Epithelial cell of esophagus (primary cell): ENCODE measurements around the gene COL13A1.
A peak's percentile ranks its signal among the peaks of the same experiment; 100 is the strongest.

Source experiments
- DNase-seq: peaks from one replicate; pipeline ENCODE4 v3.0.0; 2010; ENCODE audit warnings: low read depth
- H3K4me3 ChIP-seq: 2 replicates; pipeline ENCODE4 v1.5.1; 2011; ENCODE audit warnings: mild to moderate bottlenecking, low read length, control low read depth
- CTCF ChIP-seq: IDR thresholded peaks from 2 replicates; pipeline ENCODE4 v1.5.1; 2011; ENCODE audit warnings: low read depth, mild to moderate bottlenecking, low read length, control low read depth, inconsistent platforms; ENCODE audit not compliant: insufficient read depth; ENCODE audit errors: missing control alignments

COL13A1 gene

GRCh38 chr10:69801434-69802315 lies at the start of gene COL13A1:
Gene COL13A1 (plus strand): TSS chr10:69801906. CDS start chr10:69802424, 518 bp downstream.
- DNase-seq = peak; percentile 80
- no peak for TF ChIP-seq CTCF
- H3K4me3 ChIP-seq = peak within 1 kb of the TSS; percentile 42

DNA sequence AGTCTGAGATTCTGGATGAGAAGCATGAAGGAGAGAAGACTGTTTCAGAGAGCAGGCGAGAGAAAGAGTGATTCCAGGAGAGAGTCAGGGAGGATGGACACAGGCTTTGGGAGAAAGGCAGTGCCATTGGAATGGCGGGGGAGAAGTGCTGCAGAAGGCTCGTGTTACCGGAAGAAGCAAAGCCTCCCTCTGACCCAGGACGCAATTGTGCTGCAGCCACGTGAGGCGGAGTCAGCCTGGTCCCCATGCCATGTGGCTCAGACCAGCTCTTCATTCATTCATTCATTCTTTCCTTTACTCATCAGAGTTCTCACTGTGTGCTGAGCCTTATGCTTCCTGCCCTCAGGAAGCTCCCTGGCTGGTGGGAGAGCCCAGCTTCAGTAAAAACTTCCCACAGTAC lies 49.2 kb upstream of the COL13A1 start:
- no peak for TF ChIP-seq CTCF
- no peak for DNase-seq
- no peak overlapping the region for H3K4me3 ChIP-seq

GRCh38 chr10:69756279-69756678 lies 45.4 kb upstream of the COL13A1 start:
- no peak overlapping the region for H3K4me3 ChIP-seq
- no peak for DNase-seq
- no peak for TF ChIP-seq CTCF

GRCh38 chr10:69757206-69757552 lies 44.5 kb upstream of the COL13A1 start:
- TF ChIP-seq CTCF = no peak
- DNase-seq = no peak
- no peak overlapping the region for H3K4me3 ChIP-seq

GRCh38 chr10:69757553-69758309 lies 44.0 kb upstream of the COL13A1 start:
- DNase-seq = peak; percentile 13
- no peak for TF ChIP-seq CTCF
- no peak overlapping the region for H3K4me3 ChIP-seq

DNA sequence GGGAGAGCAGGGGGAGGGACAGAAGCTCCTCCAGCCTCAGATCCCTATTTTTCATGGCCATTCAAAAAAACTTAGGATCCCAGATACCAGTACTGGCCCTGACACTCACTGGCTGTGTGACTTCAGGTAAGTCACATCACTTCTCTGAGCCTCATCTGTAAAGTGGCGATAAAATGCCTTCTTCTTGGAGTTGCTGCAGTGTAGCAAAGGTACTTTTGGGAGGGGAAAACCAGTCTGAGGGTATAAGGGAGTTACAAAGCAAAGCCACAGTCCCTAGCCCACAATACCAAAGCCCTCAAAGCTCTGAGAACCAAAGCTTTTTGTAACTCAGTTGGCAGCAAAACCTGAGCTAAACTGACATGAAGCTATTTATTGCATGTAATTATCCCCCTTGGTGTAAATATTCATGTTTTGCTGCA lies 43.4 kb upstream of the COL13A1 start:
- no peak overlapping the region for H3K4me3 ChIP-seq
- no peak for DNase-seq
- TF ChIP-seq CTCF = no peak
